Gastroesophageal sphincter (tissue), 4 donors: ENCODE measurements around the gene SMAD9. TPM values are rescaled to one million over a fixed set of nuclear protein-coding genes. Genes with fewer than 3 reads are reported as not detected.

ENCODE experiments used
- ATAC-seq: fragments of 150-250 bp; one replicate; pipeline ENCODE4 v1.9.1; 2016; ENCODE audit warnings: mild to moderate bottlenecking, moderate library complexity
- H3K27ac ChIP-seq, 4 donors: fragments of 200-600 bp; sonication (generic) in 3 of 4; 1 replicate in 3 of 4; 2 replicates in 1 of 4; pipeline ENCODE4 v1.5.1; 2016 to 2019
- H3K27me3 ChIP-seq: fragments of 200-600 bp; sonication (generic); one replicate; pipeline ENCODE4 v1.5.1; 2019
- H3K36me3 ChIP-seq, 2 donors: fragments of 200-600 bp; sonication (generic); one replicate each; pipeline ENCODE4 v1.5.1; 2019; ENCODE audit warnings: control low read depth in 1 of 2
- H3K4me1 ChIP-seq, 3 donors: fragments of 200-600 bp; sonication (generic); 1 replicate in 2 of 3; 2 replicates in 1 of 3; pipeline ENCODE4 v1.5.1; 2016 to 2019; ENCODE audit warnings: control low read depth in 2 of 3
- H3K4me3 ChIP-seq, 2 donors: fragments of 200-600 bp; sonication (generic); one replicate each; pipeline ENCODE4 v1.5.1; 2019; ENCODE audit warnings: mild to moderate bottlenecking in 1 of 2, moderate library complexity in 1 of 2
- H3K9me3 ChIP-seq, 3 donors: fragments of 200-600 bp; sonication (generic); one replicate each; pipeline ENCODE4 v1.5.1; 2017 to 2019; ENCODE audit warnings: control low read depth in 2 of 3
- EP300 ChIP-seq: sonication (generic); formaldehyde crosslinking; IDR thresholded peaks from one replicate; pipeline ENCODE4 v1.6.1; 2017; ENCODE audit warnings: antibody characterized with exemption, mild to moderate bottlenecking
- POLR2A ChIP-seq, 2 donors: fragments of 450-650 bp; IDR thresholded peaks; one replicate each; pipeline ENCODE4 v1.6.1; 2017; ENCODE audit warnings: antibody characterized with exemption in 2 of 2, mild to moderate bottlenecking in 2 of 2, moderate library complexity in 1 of 2
- POLR2AphosphoS5 ChIP-seq: sonication (generic); formaldehyde crosslinking; IDR thresholded peaks from one replicate; pipeline ENCODE4 v1.6.1; 2017; ENCODE audit warnings: antibody characterized with exemption
- WGBS, 2 donors: methylation state at CpG; one replicate each; pipeline ENCODE4 v1.1.5; 2018; ENCODE audit warnings: low coverage in 1 of 2; 5-methylcytosine and 5-hydroxymethylcytosine counted together
- total RNA-seq, 4 donors: library from RNA; depleted of rRNA; stranded (reverse); fragments of >200 nt; gene quantifications; one replicate each; pipeline ENCODE4 v1.1.0, GENCODE V29; 2016
- TF ChIP-seq, protein P1 (sequence below), 4 experiments: fragments of 200-600 bp in 2 of 4; fragments of 450-650 bp in 2 of 4; sonication (generic) in 1 of 4; IDR thresholded peaks; one replicate each; pipeline ENCODE4 v1.5.1; 2017 to 2019; ENCODE audit warnings: antibody characterized with exemption in 4 of 4, mild to moderate bottlenecking in 2 of 4, moderate library complexity in 2 of 4

Gene SMAD9
- total RNA-seq, 4 donors from 2014 or later: 47.3 to 93.7 (median 59.7) TPM

DNA sequence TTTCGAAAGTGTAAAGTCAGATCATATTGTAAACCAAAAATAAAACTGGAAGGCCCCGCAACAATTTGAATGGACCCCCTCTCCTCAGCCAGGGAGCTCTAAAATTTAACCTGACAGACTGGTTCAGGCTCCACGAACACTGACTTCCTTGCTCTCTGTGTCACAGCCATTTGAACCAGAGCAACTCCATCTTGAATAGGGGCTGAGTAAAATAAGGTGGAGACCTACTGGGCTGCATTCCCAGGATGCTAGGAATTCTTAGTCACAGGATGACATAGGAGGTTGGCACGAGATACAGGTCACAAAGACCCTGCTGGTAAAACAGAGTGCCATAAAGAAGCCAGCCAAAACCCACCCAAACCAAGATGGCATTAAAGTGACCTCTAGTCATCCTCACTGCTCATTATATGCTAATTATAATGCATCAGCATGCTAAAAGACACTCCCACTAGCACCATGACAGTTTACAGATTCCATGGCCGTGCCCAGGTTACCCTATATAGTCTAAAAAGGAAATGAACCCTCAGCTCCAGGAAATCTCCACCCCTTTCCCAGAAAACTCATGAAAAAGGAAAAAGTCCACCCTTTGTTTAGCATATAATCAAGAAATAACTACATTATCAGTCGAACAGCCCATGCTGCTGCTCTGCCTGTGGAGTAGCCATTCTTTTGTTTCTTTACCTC, 57.9 kb downstream of the SMAD9 start:
- ATAC-seq: peak; percentile 19
- TF ChIP-seq EP300 (no peak), POLR2A (IDR thresholded peaks at IDR 0.05) (no peak), POLR2AphosphoS5 (no peak)
- TF ChIP-seq, protein P1, sequence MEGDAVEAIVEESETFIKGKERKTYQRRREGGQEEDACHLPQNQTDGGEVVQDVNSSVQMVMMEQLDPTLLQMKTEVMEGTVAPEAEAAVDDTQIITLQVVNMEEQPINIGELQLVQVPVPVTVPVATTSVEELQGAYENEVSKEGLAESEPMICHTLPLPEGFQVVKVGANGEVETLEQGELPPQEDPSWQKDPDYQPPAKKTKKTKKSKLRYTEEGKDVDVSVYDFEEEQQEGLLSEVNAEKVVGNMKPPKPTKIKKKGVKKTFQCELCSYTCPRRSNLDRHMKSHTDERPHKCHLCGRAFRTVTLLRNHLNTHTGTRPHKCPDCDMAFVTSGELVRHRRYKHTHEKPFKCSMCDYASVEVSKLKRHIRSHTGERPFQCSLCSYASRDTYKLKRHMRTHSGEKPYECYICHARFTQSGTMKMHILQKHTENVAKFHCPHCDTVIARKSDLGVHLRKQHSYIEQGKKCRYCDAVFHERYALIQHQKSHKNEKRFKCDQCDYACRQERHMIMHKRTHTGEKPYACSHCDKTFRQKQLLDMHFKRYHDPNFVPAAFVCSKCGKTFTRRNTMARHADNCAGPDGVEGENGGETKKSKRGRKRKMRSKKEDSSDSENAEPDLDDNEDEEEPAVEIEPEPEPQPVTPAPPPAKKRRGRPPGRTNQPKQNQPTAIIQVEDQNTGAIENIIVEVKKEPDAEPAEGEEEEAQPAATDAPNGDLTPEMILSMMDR (IDR thresholded peaks at IDR 0.05): no peak
- H3K27me3 ChIP-seq: no peaks in the 10 kb centered on the region
- H3K27ac ChIP-seq: peak overlapping the region in 1 of 4 donors; percentile 37
- H3K9me3 ChIP-seq: no peaks in the 10 kb centered on the region
- no peak overlapping the region for H3K4me3 ChIP-seq
- WGBS, 2 donors: 63 to 72% methylated on average over 4 to 5 of the region's 6 CpGs
- H3K36me3 ChIP-seq: peaks cover 0 to 57% of the 10 kb centered on the region in 2 donors
- H3K4me1 ChIP-seq: peaks cover 0 to 22% (median 0%) of the 10 kb centered on the region in 3 donors

- WGBS, 2 donors: 77 to 90% methylated on average over 3 of the region's 4 CpGs
- no peak for TF ChIP-seq POLR2A (IDR thresholded peaks at IDR 0.05)
- TF ChIP-seq, protein P1 (IDR thresholded peaks at IDR 0.05): no peak
- no peak for TF ChIP-seq POLR2AphosphoS5
- TF ChIP-seq EP300: no peak
- H3K9me3 ChIP-seq: no peaks in the 10 kb centered on the region
These were observed 60.8 kb downstream of the SMAD9 start for GRCh38 chr13:36859259-36859658.

GRCh38 chr13:36858290-36858689, 61.7 kb downstream of the SMAD9 start:
- TF ChIP-seq, protein P1 (IDR thresholded peaks at IDR 0.05): peak; percentile 15 to 62 (median 46)
- TF ChIP-seq POLR2A (IDR thresholded peaks at IDR 0.05): no peak
- TF ChIP-seq POLR2AphosphoS5: no peak
- 28 to 36% methylated on average over 2 to 3 of the region's 3 CpGs for WGBS, 2 donors
- Histone ChIP-seq H3K4me3 (no peak overlapping the region), H3K4me1 (peaks cover 0 to 22% (median 0%) of the 10 kb centered on the region in 3 donors), H3K9me3 (no peaks in the 10 kb centered on the region), H3K27ac (no peak overlapping the region), H3K36me3 (peaks cover 0 to 42% of the 10 kb centered on the region in 2 donors), H3K27me3 (no peaks in the 10 kb centered on the region)
- peak; percentile 64 for ATAC-seq

More at GRCh38 chr13:36859259-36859658, 60.8 kb downstream of the SMAD9 start:
- H3K27me3 ChIP-seq: no peaks in the 10 kb centered on the region
- peaks cover 0 to 45% of the 10 kb centered on the region in 2 donors for H3K36me3 ChIP-seq
- peaks cover 0 to 22% (median 0%) of the 10 kb centered on the region in 3 donors for H3K4me1 ChIP-seq
- H3K27ac ChIP-seq: no peak overlapping the region
- no peak for ATAC-seq
- no peak overlapping the region for H3K4me3 ChIP-seq

- peaks cover 0 to 42% of the 10 kb centered on the region in 2 donors for H3K36me3 ChIP-seq
- peaks cover 0 to 12% (median 0%) of the 10 kb centered on the region in 3 donors for H3K4me1 ChIP-seq
- no peak overlapping the region for H3K4me3 ChIP-seq
- H3K27ac ChIP-seq: no peak overlapping the region
- ATAC-seq: no peak
- no peak for TF ChIP-seq EP300
- TF ChIP-seq POLR2A (IDR thresholded peaks at IDR 0.05): no peak
- TF ChIP-seq POLR2AphosphoS5: no peak
- TF ChIP-seq, protein P1 (IDR thresholded peaks at IDR 0.05): no peak
- no peaks in the 10 kb centered on the region for H3K9me3 ChIP-seq
- no peaks in the 10 kb centered on the region for H3K27me3 ChIP-seq
These were observed 62.8 kb downstream of the SMAD9 start for GRCh38 chr13:36857253-36857652.
